Mucosa of rectum (tissue), 2 donors: Measurements from ENCODE around the gene SMOC1.

Experiments used
- H3K27ac ChIP-seq, 2 donors: one replicate each; pipeline ENCODE4 v1.7.0; 2013; ENCODE audit warnings: inconsistent platforms in 2 of 2, low read depth in 2 of 2, low read length in 2 of 2
- H3K27me3 ChIP-seq, 2 donors: one replicate each; pipeline ENCODE4 v1.7.0; 2013; ENCODE audit warnings: low read length in 2 of 2; ENCODE audit not compliant: control insufficient read depth in 2 of 2, insufficient read depth in 2 of 2
- H3K36me3 ChIP-seq, 2 donors: one replicate each; pipeline ENCODE4 v1.7.0; 2013; ENCODE audit warnings: low read length in 2 of 2; ENCODE audit not compliant: control insufficient read depth in 2 of 2, insufficient read depth in 2 of 2
- H3K4me1 ChIP-seq, 2 donors: one replicate each; pipeline ENCODE4 v1.7.0; 2013; ENCODE audit warnings: low read length in 2 of 2, mild to moderate bottlenecking in 1 of 2; ENCODE audit not compliant: control insufficient read depth in 2 of 2, insufficient read depth in 2 of 2
- H3K4me3 ChIP-seq, 2 donors: one replicate each; pipeline ENCODE4 v1.7.0; 2013; ENCODE audit warnings: low read length in 2 of 2
- H3K9ac ChIP-seq, 2 donors: one replicate each; pipeline ENCODE4 v1.7.0; 2013; ENCODE audit warnings: low read length in 2 of 2, low read depth in 1 of 2, mild to moderate bottlenecking in 1 of 2
- H3K9me3 ChIP-seq, 2 donors: one replicate each; pipeline ENCODE4 v1.7.0; 2013; ENCODE audit warnings: low read length in 2 of 2; ENCODE audit not compliant: control insufficient read depth in 2 of 2
- donor health status: healthy.
- donor health status: Normal muscosa, but diverticular disease.

Gene SMOC1

GRCh38 chr14:69951935-69952334 lies 72.7 kb downstream of the SMOC1 start:
- Histone ChIP-seq H3K27me3 (no peaks in the 10 kb centered on the region), H3K9ac (no peak overlapping the region), H3K4me1 (no peaks in the 10 kb centered on the region), H3K9me3 (no peaks in the 10 kb centered on the region), H3K4me3 (no peak overlapping the region), H3K36me3 (no peaks in the 10 kb centered on the region), H3K27ac (no peak overlapping the region)

- Histone ChIP-seq H3K4me1 (no peaks in the 10 kb centered on the region), H3K9me3 (no peaks in the 10 kb centered on the region), H3K9ac (no peak overlapping the region), H3K27ac (no peak overlapping the region), H3K27me3 (no peaks in the 10 kb centered on the region), H3K36me3 (no peaks in the 10 kb centered on the region), H3K4me3 (no peak overlapping the region)
Measured at GRCh38 chr14:69953266-69953915, 74.2 kb downstream of the SMOC1 start.

GRCh38 chr14:69955855-69956845 lies 76.9 kb downstream of the SMOC1 start:
- no peaks in the 10 kb centered on the region for H3K4me1 ChIP-seq
- H3K36me3 ChIP-seq: no peaks in the 10 kb centered on the region
- H3K27ac ChIP-seq: no peak overlapping the region
- no peak overlapping the region for H3K9ac ChIP-seq
- H3K27me3 ChIP-seq: no peaks in the 10 kb centered on the region
- no peak overlapping the region for H3K4me3 ChIP-seq
- no peaks in the 10 kb centered on the region for H3K9me3 ChIP-seq

- Histone ChIP-seq H3K4me3 (no peak overlapping the region), H3K36me3 (no peaks in the 10 kb centered on the region), H3K9me3 (no peaks in the 10 kb centered on the region), H3K4me1 (no peaks in the 10 kb centered on the region), H3K27ac (no peak overlapping the region), H3K9ac (no peak overlapping the region), H3K27me3 (no peaks in the 10 kb centered on the region)
Measured at GRCh38 chr14:69956970-69957369, 77.8 kb downstream of the SMOC1 start.

- H3K27ac ChIP-seq: no peak overlapping the region
- H3K9ac ChIP-seq: no peak overlapping the region
- no peaks in the 10 kb centered on the region for H3K4me1 ChIP-seq
- no peak overlapping the region for H3K4me3 ChIP-seq
- no peaks in the 10 kb centered on the region for H3K9me3 ChIP-seq
- H3K27me3 ChIP-seq: no peaks in the 10 kb centered on the region
- no peaks in the 10 kb centered on the region for H3K36me3 ChIP-seq
Measured at GRCh38 chr14:69957986-69958385, 78.8 kb downstream of the SMOC1 start.

GRCh38 chr14:69959136-69959535 lies 79.9 kb downstream of the SMOC1 start:
- H3K9ac ChIP-seq: no peak overlapping the region
- no peaks in the 10 kb centered on the region for H3K9me3 ChIP-seq
- H3K36me3 ChIP-seq: no peaks in the 10 kb centered on the region
- H3K27me3 ChIP-seq: no peaks in the 10 kb centered on the region
- no peak overlapping the region for H3K4me3 ChIP-seq
- no peak overlapping the region for H3K27ac ChIP-seq
- no peaks in the 10 kb centered on the region for H3K4me1 ChIP-seq

- H3K4me1 ChIP-seq: no peaks in the 10 kb centered on the region
- H3K4me3 ChIP-seq: no peak overlapping the region
- no peaks in the 10 kb centered on the region for H3K9me3 ChIP-seq
- H3K27me3 ChIP-seq: no peaks in the 10 kb centered on the region
- no peaks in the 10 kb centered on the region for H3K36me3 ChIP-seq
- no peak overlapping the region for H3K9ac ChIP-seq
- H3K27ac ChIP-seq: no peak overlapping the region
Measured at GRCh38 chr14:69960296-69960695, 81.1 kb downstream of the SMOC1 start.

GRCh38 chr14:69963966-69964365 lies 84.8 kb downstream of the SMOC1 start:
- no peaks in the 10 kb centered on the region for H3K4me1 ChIP-seq
- no peaks in the 10 kb centered on the region for H3K36me3 ChIP-seq
- no peak overlapping the region for H3K9ac ChIP-seq
- H3K27ac ChIP-seq: no peak overlapping the region
- H3K9me3 ChIP-seq: no peaks in the 10 kb centered on the region
- no peak overlapping the region for H3K4me3 ChIP-seq
- H3K27me3 ChIP-seq: no peaks in the 10 kb centered on the region

- Histone ChIP-seq H3K9ac (no peak overlapping the region), H3K27ac (no peak overlapping the region), H3K9me3 (no peaks in the 10 kb centered on the region), H3K4me3 (no peak overlapping the region), H3K27me3 (no peaks in the 10 kb centered on the region), H3K36me3 (no peaks in the 10 kb centered on the region), H3K4me1 (no peaks in the 10 kb centered on the region)
Measured at GRCh38 chr14:69964841-69965240, 85.6 kb downstream of the SMOC1 start.

GRCh38 chr14:69968132-69968531 lies 88.9 kb downstream of the SMOC1 start:
- H3K4me3 ChIP-seq: no peak overlapping the region
- no peak overlapping the region for H3K27ac ChIP-seq
- no peaks in the 10 kb centered on the region for H3K9me3 ChIP-seq
- no peaks in the 10 kb centered on the region for H3K27me3 ChIP-seq
- H3K9ac ChIP-seq: no peak overlapping the region
- H3K36me3 ChIP-seq: no peaks in the 10 kb centered on the region
- no peaks in the 10 kb centered on the region for H3K4me1 ChIP-seq
